HepG2 (cell line): ENCODE measurements around the gene SCMH1. TPM values are rescaled to one million over a fixed set of nuclear protein-coding genes. Genes with fewer than 3 reads are reported as not detected.

Experiments
- ARNTL ChIP-seq: sonication (generic); formaldehyde crosslinking; IDR thresholded peaks from 2 replicates; pipeline ENCODE4 v1.4.0; 2020; ENCODE audit warnings: mild to moderate bottlenecking, missing genetic modification reagents
- ATF1 ChIP-seq: IDR thresholded peaks from 2 replicates; pipeline ENCODE4 v1.6.1; 2016; ENCODE audit warnings: mild to moderate bottlenecking, control low read depth
- GFI1 ChIP-seq: sonication (generic); formaldehyde crosslinking; IDR thresholded peaks from 2 replicates; pipeline ENCODE4 v1.5.0; 2020; ENCODE audit warnings: missing genetic modification reagents, mild to moderate bottlenecking, borderline replicate concordance
- GTF3A ChIP-seq: sonication (generic); formaldehyde crosslinking; conservative IDR thresholded peaks from 2 replicates; pipeline ENCODE4 v1.4.0; 2020; ENCODE audit warnings: mild to moderate bottlenecking, missing genetic modification reagents
- MAFK ChIP-seq, 2 experiments: IDR thresholded peaks in 1 of 2; conservative IDR thresholded peaks in 1 of 2; 2 replicates each; pipeline ENCODE4 v1.6.1; 2011; ENCODE audit warnings: improper control_type of control experiment in 2 of 2, low read length in 2 of 2
- MATR3 ChIP-seq: sonication (generic); formaldehyde crosslinking; IDR thresholded peaks from 2 replicates; pipeline ENCODE4 v1.4.0; 2020; ENCODE audit warnings: missing genetic modification reagents
- MTA1 ChIP-seq: sonication (generic); formaldehyde crosslinking; IDR thresholded peaks from 2 replicates; pipeline ENCODE4 v1.4.0; 2020; ENCODE audit warnings: missing genetic modification reagents, mild to moderate bottlenecking, borderline replicate concordance
- MYC ChIP-seq: sonication (generic); formaldehyde crosslinking; IDR thresholded peaks from 2 replicates; pipeline ENCODE4 v1.9.0; 2021; ENCODE audit warnings: missing genetic modification reagents, borderline replicate concordance
- RBM39 ChIP-seq: fragments of 200-400 bp; formaldehyde crosslinking; IDR thresholded peaks from one replicate; pipeline ENCODE4 v1.6.1; 2018; ENCODE audit warnings: antibody characterized with exemption, mild to moderate bottlenecking, low read depth, low read length; ENCODE audit not compliant: poor library complexity, severe bottlenecking
- RNF2 ChIP-seq: fragments of 450-650 bp; conservative IDR thresholded peaks from 2 replicates; pipeline ENCODE4 v1.6.1; 2016; ENCODE audit warnings: low read depth
- TAF1 ChIP-seq: sonication (generic); formaldehyde crosslinking; IDR thresholded peaks from 2 replicates; pipeline ENCODE4 v1.4.0; 2020; ENCODE audit warnings: missing genetic modification reagents
- TP53 ChIP-seq: sonication (generic); formaldehyde crosslinking; conservative IDR thresholded peaks from 2 replicates; pipeline ENCODE4 v1.4.0; 2020; ENCODE audit warnings: missing genetic modification reagents
- ZFP36L1 ChIP-seq: sonication (generic); formaldehyde crosslinking; IDR thresholded peaks from 2 replicates; pipeline ENCODE4 v1.8.0; 2022; ENCODE audit warnings: mild to moderate bottlenecking, missing genetic modification reagents, moderate library complexity
- ZKSCAN8 ChIP-seq: IDR thresholded peaks from 2 replicates; pipeline ENCODE4 v1.6.1; 2016; ENCODE audit warnings: borderline replicate concordance, missing genetic modification reagents, missing compliant biosample characterization
- ZNF10 ChIP-seq: sonication (generic); formaldehyde crosslinking; IDR thresholded peaks from 2 replicates; pipeline ENCODE4 v1.4.0; 2020; ENCODE audit warnings: mild to moderate bottlenecking, low read depth, missing genetic modification reagents, borderline replicate concordance
- ZNF839 ChIP-seq: sonication (generic); formaldehyde crosslinking; IDR thresholded peaks from 2 replicates; pipeline ENCODE4 v1.4.0; 2020; ENCODE audit warnings: missing genetic modification reagents, mild to moderate bottlenecking, borderline replicate concordance
- polyA plus RNA-seq, 8 experiments: library from polyadenylated mRNA; depleted of rRNA in 3 of 8; stranded (reverse) in 7 of 8; unstranded in 1 of 8; fragments of >200 nt; fragmentation: Illumina TruSeq in 4 of 8; extraction: Trizol in 4 of 8; gene quantifications; 2 replicates each; pipeline versions ENCODE4 v1.2.1 to v1.2.3, GENCODE V29; 2011 to 2016; ENCODE audit warnings: low read depth in 4 of 8, missing spikeins in 1 of 8, mixed read lengths in 1 of 8; ENCODE audit not compliant: insufficient read depth in 1 of 8
- total RNA-seq, 5 experiments: library from RNA; depleted of rRNA; stranded (reverse); fragments of >200 nt; fragmentation: Illumina TruSeq; extraction: Trizol; gene quantifications; 2 replicates each; pipeline ENCODE4 v1.2.3, GENCODE V29; 2016; ENCODE audit warnings: low read depth in 1 of 5
- TF ChIP-seq, protein P1 (sequence below): sonication (generic); formaldehyde crosslinking; IDR thresholded peaks from 2 replicates; pipeline ENCODE4 v1.9.0; 2022; ENCODE audit warnings: low read depth, missing genetic modification reagents
- TF ChIP-seq, protein P2 (sequence below): sonication (generic); formaldehyde crosslinking; IDR thresholded peaks from 2 replicates; pipeline ENCODE4 v1.5.1; 2020; ENCODE audit warnings: mild to moderate bottlenecking, missing genetic modification reagents, moderate library complexity
- TF ChIP-seq, protein P3 (sequence below): sonication (generic); formaldehyde crosslinking; IDR thresholded peaks from 2 replicates; pipeline ENCODE4 v1.4.0; 2020; ENCODE audit warnings: mild to moderate bottlenecking, missing genetic modification reagents
- TF ChIP-seq, protein P4 (sequence below): sonication (generic); formaldehyde crosslinking; IDR thresholded peaks from 2 replicates; pipeline ENCODE4 v1.8.0; 2022; ENCODE audit warnings: missing genetic modification reagents, mild to moderate bottlenecking, moderate library complexity, borderline replicate concordance
- TF ChIP-seq, protein P5 (sequence below): sonication (generic); formaldehyde crosslinking; IDR thresholded peaks from 2 replicates; pipeline ENCODE4 v1.8.0; 2022; ENCODE audit warnings: mild to moderate bottlenecking, missing genetic modification reagents, moderate library complexity

The SCMH1 gene
- total and polyA plus RNA-seq, 2 of the 13 experiments (the other 11 are each of a cell fraction or from before 2014, with no cell fraction given) = 41.8 to 52.6 TPM

DNA sequence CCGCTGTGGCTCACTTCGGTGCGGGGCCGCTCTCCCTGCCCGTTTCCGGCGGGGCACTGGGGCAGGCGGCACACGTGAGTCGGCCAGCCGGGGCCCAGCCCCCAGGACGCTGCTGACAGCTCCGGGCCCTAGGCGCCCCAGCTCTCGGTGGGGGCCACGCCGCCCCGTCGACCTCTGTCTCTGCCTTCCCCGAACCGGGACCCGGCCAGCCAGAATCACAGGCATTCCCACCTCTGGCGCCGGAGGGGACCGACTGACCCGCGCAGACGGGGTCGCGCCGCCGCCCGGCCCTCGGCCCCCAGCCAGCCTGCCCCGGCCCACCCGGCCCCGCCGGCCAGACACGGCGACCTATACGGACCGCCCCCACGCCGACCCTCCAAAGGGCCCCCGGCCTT is 755 bp downstream of the SCMH1 start (continued):
- TF ChIP-seq, protein P1, sequence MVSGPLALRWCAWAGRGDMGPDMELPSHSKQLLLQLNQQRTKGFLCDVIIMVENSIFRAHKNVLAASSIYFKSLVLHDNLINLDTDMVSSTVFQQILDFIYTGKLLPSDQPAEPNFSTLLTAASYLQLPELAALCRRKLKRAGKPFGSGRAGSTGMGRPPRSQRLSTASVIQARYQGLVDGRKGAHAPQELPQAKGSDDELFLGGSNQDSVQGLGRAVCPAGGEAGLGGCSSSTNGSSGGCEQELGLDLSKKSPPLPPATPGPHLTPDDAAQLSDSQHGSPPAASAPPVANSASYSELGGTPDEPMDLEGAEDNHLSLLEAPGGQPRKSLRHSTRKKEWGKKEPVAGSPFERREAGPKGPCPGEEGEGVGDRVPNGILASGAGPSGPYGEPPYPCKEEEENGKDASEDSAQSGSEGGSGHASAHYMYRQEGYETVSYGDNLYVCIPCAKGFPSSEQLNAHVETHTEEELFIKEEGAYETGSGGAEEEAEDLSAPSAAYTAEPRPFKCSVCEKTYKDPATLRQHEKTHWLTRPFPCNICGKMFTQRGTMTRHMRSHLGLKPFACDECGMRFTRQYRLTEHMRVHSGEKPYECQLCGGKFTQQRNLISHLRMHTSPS = peak; percentile 68
- TF ChIP-seq MTA1 (no peak), MATR3 (no peak), RNF2 (no peak), GTF3A (CRISPR knock-in tag) (no peak), MYC (CRISPR knock-in tag) (peak; percentile 82), GFI1 (CRISPR knock-in tag) (no peak), TAF1 (CRISPR knock-in tag) (peak; percentile 54), ZNF10 (no peak), ATF1 (CRISPR knock-in tag) (no peak), RBM39 (no peak), ZKSCAN8 (CRISPR knock-in tag) (no peak), ZFP36L1 (CRISPR knock-in tag) (no peak), TP53 (no peak), ZNF839 (no peak), ARNTL (CRISPR knock-in tag) (peak; percentile 75), MAFK (conservative IDR thresholded peaks at IDR 0.05 in 1 of 2, IDR thresholded peaks at IDR 0.05 in 1 of 2; ENCODE audit: low read length in 2 of 2) (no peak)
- TF ChIP-seq, protein P2, sequence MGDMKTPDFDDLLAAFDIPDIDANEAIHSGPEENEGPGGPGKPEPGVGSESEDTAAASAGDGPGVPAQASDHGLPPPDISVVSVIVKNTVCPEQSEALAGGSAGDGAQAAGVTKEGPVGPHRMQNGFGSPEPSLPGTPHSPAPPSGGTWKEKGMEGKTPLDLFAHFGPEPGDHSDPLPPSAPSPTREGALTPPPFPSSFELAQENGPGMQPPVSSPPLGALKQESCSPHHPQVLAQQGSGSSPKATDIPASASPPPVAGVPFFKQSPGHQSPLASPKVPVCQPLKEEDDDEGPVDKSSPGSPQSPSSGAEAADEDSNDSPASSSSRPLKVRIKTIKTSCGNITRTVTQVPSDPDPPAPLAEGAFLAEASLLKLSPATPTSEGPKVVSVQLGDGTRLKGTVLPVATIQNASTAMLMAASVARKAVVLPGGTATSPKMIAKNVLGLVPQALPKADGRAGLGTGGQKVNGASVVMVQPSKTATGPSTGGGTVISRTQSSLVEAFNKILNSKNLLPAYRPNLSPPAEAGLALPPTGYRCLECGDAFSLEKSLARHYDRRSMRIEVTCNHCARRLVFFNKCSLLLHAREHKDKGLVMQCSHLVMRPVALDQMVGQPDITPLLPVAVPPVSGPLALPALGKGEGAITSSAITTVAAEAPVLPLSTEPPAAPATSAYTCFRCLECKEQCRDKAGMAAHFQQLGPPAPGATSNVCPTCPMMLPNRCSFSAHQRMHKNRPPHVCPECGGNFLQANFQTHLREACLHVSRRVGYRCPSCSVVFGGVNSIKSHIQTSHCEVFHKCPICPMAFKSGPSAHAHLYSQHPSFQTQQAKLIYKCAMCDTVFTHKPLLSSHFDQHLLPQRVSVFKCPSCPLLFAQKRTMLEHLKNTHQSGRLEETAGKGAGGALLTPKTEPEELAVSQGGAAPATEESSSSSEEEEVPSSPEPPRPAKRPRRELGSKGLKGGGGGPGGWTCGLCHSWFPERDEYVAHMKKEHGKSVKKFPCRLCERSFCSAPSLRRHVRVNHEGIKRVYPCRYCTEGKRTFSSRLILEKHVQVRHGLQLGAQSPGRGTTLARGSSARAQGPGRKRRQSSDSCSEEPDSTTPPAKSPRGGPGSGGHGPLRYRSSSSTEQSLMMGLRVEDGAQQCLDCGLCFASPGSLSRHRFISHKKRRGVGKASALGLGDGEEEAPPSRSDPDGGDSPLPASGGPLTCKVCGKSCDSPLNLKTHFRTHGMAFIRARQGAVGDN = peak; percentile 97
- TF ChIP-seq, protein P3, sequence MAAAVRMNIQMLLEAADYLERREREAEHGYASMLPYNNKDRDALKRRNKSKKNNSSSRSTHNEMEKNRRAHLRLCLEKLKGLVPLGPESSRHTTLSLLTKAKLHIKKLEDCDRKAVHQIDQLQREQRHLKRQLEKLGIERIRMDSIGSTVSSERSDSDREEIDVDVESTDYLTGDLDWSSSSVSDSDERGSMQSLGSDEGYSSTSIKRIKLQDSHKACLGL (CRISPR knock-in tag) = peak; percentile 93
- TF ChIP-seq, protein P4, sequence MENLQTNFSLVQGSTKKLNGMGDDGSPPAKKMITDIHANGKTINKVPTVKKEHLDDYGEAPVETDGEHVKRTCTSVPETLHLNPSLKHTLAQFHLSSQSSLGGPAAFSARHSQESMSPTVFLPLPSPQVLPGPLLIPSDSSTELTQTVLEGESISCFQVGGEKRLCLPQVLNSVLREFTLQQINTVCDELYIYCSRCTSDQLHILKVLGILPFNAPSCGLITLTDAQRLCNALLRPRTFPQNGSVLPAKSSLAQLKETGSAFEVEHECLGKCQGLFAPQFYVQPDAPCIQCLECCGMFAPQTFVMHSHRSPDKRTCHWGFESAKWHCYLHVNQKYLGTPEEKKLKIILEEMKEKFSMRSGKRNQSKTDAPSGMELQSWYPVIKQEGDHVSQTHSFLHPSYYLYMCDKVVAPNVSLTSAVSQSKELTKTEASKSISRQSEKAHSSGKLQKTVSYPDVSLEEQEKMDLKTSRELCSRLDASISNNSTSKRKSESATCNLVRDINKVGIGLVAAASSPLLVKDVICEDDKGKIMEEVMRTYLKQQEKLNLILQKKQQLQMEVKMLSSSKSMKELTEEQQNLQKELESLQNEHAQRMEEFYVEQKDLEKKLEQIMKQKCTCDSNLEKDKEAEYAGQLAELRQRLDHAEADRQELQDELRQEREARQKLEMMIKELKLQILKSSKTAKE (CRISPR knock-in tag) = no peak
- TF ChIP-seq, protein P5, sequence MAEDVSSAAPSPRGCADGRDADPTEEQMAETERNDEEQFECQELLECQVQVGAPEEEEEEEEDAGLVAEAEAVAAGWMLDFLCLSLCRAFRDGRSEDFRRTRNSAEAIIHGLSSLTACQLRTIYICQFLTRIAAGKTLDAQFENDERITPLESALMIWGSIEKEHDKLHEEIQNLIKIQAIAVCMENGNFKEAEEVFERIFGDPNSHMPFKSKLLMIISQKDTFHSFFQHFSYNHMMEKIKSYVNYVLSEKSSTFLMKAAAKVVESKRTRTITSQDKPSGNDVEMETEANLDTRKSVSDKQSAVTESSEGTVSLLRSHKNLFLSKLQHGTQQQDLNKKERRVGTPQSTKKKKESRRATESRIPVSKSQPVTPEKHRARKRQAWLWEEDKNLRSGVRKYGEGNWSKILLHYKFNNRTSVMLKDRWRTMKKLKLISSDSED (CRISPR knock-in tag) = 0 out of 2 replicates have a peak, but pooled peaks have one; percentile 14
